Activated CD4-positive, alpha-beta T cell treated with anti-CD3 and anti-CD28 coated beads for 4 hours (primary cell): Measurements from ENCODE around the gene TMEM253.
A peak's percentile ranks its signal among the peaks of the same experiment; 100 is the strongest.

Experiments used
- DNase-seq, 2 donors: peaks; one replicate each; pipeline ENCODE4 v3.0.0-alpha.2; 2020

TMEM253 gene

DNA sequence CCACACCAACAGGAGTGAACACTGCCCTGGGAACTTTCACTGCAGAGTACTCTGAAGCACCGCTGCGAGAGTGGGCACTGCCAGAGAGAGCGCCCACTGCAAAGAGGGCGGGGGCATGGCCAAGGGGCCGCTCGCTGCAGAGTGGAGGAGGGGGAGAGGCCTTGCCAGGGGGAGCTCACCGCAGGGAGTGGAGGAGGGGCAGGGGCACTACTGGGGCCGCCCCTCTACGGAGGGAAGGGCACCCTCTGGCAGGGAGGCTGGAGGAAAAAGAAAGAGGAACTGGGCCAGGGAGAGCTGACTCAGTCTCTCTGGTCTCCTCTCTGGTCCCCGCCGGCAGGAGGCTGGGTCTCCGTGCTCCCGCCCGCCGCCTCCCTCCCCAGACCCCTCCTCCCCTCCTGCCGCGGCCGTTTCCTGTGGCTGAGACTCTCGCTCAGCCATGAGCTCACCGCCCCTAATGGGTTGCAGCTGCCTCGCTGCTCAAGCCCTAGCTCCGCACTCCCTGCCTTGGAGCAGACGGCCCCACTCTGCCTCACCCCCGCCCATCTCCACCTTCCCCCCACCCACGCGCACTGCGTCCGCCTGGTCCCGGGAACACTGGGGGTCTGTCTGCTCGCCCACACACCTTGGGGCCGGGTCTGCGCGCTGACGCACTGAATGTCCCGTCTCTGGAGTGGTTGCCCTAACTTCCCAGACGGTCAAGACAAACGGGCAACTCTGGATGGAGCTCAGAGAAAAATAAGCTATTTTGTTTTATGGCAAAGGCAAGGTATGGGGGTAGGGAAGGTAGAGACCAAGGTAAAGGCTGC lies 29.4 kb upstream of the TMEM253 start:
- DNase-seq, result peak in 1 of 2 donors; percentile 36

DNA sequence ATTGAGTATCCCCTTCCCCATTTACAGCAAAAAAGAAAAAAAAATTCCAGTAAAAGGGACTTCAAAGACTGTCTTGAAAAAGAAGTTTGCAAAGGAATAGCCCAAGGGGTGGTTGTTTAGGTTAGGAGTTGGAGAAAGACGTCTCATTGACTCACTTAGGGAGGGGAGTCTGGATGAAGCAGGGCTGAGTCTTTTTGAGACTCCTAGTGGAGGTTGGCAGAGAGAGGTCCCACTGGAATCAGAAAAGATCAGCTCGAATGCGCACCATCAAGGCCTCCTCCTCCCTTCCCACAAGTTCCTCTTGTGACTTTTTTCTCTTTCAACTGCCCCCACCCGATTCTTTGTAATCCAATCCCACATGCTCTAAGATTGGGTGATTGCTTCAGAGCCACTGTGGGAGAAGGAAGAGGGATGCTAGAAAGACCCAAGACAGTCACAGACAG lies 28.8 kb upstream of the TMEM253 start:
- DNase-seq, result no peak

GRCh38 chr14:21072781-21073339 lies 28.0 kb upstream of the TMEM253 start:
- DNase-seq, result no peak

GRCh38 chr14:21073921-21074320 lies 26.9 kb upstream of the TMEM253 start:
- DNase-seq, result no peak

- no peak for DNase-seq
Observed at GRCh38 chr14:21074398-21075272, 26.2 kb upstream of the TMEM253 start.

GRCh38 chr14:21075719-21076437 lies 25.0 kb upstream of the TMEM253 start:
- no peak for DNase-seq

- DNase-seq, result no peak
Observed at GRCh38 chr14:21077672-21078071, 23.2 kb upstream of the TMEM253 start.

- no peak for DNase-seq
Observed at GRCh38 chr14:21078287-21078686, 22.6 kb upstream of the TMEM253 start.

GRCh38 chr14:21078726-21079125 lies 22.1 kb upstream of the TMEM253 start:
- DNase-seq, result no peak

DNA sequence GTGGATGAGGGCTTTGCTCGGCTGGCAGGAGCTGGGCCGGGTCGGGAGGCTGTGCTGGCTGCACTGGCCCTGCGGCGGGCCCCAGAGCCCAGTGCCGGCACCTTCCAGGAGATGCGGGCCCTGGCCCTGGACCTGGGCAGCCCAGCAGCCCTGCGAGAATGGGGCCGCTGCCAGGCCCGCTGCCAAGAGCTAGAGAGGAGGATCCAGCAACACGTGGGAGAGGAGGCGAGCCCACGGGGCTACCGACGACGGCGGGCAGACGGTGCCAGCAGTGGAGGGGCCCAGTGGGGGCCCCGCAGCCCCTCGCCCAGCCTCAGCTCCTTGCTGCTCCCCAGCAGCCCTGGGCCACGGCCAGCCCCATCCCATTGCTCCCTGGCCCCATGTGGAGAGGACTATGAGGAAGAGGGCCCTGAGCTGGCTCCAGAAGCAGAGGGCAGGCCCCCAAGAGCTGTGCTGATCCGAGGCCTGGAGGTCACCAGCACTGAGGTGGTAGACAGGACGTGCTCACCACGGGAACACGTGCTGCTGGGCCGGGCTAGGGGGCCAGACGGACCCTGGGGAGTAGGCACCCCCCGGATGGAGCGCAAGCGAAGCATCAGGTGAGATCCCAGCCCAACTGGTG lies 19.2 kb upstream of the TMEM253 start:
- no peak for DNase-seq

DNA sequence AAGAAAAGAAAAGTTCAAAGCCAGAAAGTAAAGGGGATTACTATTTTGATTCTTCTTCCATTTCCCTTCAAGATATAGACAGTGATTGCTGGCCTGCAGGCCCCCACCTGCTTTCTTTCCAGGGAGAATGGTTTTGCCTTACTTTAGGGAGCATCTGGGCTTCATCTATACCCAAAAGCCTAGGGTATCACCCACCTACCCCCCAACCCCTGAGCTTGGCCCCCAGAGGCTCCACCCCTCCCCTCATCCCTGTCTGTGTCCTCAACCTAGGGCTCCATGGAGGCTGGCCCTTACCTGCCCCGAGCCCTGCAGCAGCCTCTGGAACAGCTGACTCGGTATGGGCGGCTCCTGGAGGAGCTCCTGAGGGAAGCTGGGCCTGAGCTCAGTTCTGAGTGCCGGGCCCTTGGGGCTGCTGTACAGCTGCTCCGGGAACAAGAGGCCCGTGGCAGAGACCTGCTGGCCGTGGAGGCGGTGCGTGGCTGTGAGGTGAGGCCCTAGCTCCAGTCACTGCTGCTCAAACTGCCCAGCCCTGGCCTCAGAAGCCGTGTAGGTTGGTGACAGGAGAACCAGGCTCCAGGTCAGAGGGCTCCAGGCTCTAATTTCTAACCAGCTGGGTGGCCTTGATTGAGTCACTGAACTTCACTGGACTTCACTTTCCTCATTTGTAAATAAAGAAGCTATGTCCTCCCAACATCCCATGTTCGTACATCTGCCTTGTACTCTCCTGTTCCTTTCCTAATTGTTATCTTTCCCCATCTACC lies 17.1 kb upstream of the TMEM253 start:
- DNase-seq, result no peak

DNA sequence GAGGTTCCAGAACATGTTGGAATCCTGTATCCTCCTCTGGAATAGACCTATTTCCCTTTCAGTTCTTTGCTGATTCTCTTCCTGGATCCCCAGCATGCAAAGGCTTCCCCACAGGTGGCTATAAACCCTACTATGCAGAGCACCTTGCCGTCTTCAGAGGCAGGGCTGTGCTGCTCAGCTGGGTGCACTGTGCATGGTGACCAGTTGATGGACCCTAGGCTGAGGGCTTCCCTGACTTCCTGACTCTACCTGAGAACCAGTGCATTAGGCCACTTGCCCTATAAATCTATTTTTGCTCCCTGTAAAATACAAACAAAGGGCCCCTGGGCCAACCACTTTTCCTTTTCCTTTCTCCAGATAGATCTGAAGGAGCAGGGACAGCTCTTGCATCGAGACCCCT lies 16.5 kb upstream of the TMEM253 start:
- no peak for DNase-seq

DNA sequence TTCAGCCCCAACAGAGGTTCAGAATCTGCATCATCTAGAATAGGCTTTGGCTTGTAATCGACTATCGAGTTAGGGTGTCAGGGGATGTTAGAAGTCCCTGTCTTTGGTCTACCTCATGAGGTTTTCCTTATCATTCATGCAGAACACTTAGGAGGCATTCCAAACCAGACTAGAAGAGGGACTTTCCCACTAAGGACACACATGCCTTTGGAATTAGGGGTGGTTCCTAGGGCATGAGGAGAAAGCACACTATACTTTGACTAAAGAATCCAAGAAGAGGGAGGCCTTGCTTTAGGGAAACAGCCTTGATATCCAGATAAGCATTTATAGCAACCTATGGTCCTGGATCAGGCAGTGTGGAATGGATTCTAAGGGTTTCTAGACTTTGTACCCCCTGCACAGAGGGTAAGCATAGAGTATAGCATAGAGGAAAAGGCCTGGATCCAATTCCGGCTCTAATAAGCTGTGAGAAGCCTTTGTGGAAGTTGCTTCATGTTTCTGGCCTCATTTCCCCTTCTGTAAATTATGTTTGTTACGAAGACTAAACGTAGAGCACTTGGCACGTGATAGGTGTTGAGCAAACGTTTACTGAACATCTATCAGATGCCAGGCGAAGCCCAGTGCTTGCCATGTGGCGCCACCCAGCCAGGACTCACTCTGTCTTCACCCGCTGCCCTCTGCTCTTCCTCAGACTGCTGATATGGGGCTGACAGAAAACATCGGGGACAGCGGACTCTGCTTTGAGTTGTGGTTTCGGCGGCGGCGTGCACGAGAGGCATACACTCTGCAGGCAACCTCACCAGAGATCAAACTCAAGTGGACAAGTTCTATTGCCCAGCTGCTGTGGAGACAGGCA lies 15.6 kb upstream of the TMEM253 start:
- no peak for DNase-seq

- no peak for DNase-seq
Observed at GRCh38 chr14:21086908-21087293, 14.0 kb upstream of the TMEM253 start.

- peak; percentile 38 to 51 for DNase-seq
Observed at GRCh38 chr14:21087294-21088091, 13.4 kb upstream of the TMEM253 start.

- DNase-seq, result no peak
Observed at GRCh38 chr14:21088687-21089086, 12.2 kb upstream of the TMEM253 start.

GRCh38 chr14:21089271-21089670 lies 11.6 kb upstream of the TMEM253 start:
- no peak for DNase-seq

DNA sequence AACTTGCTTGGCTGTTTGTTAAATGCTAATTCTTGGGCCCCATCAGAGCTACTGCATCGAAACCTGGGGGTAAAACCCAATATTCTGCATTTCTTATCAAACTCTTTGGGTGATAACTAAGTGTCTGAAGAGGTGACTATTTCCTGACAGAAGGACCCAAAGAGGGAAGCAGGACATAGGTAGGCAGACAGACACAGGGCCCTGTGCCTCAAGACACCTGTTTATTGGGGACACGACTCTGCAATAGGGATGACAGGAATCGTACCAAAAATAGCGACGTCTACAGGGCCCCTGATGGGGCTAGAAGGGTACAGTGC lies 11.0 kb upstream of the TMEM253 start:
- no peak for DNase-seq

DNA sequence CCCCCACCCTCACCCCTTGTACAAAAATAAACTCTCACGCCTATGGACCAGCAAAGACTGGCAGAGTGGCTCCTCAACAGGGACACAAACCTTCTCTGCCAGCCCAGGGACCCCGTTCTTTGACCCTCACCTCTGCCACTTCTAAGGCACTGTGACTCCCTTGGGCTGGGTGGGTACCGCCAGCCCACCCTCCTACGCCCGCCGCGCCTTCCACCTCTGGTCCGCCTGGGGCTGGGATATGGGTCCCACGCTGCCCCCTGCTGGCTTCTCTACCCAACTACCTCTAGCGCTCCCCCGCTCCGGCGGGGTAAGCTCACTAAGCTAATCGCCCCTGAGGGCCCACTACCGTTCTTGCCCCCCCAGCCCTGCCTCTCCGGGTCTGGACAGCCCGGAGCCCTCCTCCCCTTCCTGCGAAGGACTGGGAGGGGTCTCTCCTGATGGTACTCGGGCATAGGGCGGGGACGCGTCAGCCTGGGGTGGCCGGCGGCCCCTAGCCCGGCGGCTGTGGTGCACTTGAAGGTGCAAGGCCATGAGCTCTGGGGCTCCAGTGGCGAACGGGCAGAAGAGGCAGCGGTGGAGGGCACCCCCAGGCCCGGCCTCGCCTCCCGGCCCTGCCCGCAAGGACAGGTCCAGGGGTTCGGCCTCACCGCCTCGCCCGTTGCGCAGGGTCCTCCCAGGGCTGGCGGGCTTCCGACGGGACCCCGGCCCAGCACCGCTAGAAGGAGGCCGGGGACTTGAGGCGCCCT lies 10.5 kb upstream of the TMEM253 start:
- no peak for DNase-seq
